H7 (cell line): Measurements from ENCODE around the gene PDGFD. TPM values are rescaled to one million over a fixed set of nuclear protein-coding genes. Genes with fewer than 3 reads are reported as not detected.

ENCODE experiments used
- DNase-seq: peaks from one replicate; pipeline ENCODE4 v3.0.0; 2012
- H3K27me3 ChIP-seq: 2 replicates; pipeline ENCODE4 v1.6.0; 2011; ENCODE audit warnings: mild to moderate bottlenecking, low read length; ENCODE audit not compliant: control insufficient read depth, insufficient read depth
- H3K36me3 ChIP-seq: replicated peaks from 2 replicates; pipeline ENCODE4 v1.5.1; 2011; ENCODE audit warnings: low read length; ENCODE audit not compliant: control insufficient read depth, insufficient read depth
- H3K4me3 ChIP-seq: 2 replicates; pipeline ENCODE4 v1.5.1; 2011; ENCODE audit warnings: low read depth, mild to moderate bottlenecking, control low read depth, low read length, moderate library complexity; ENCODE audit not compliant: insufficient read depth
- total RNA-seq: library from RNA; depleted of rRNA; stranded (reverse); fragments of >200 nt; shearing (Covaris generic); gene quantifications from 2 replicates; pipeline ENCODE4 v1.2.3, GENCODE V29; 2014

Gene PDGFD
- total RNA-seq, 1 experiment from 2014 or later = 4.0 TPM

- Histone ChIP-seq H3K36me3 (no peaks in the 10 kb centered on the region), H3K4me3 (no peak overlapping the region), H3K27me3 (no peaks in the 10 kb centered on the region)
- no peak for DNase-seq
These were observed 39.0 kb downstream of the PDGFD start for GRCh38 chr11:104124979-104125378.

- Histone ChIP-seq H3K4me3 (no peak overlapping the region), H3K36me3 (no peaks in the 10 kb centered on the region), H3K27me3 (no peaks in the 10 kb centered on the region)
- no peak for DNase-seq
These were observed 41.1 kb downstream of the PDGFD start for GRCh38 chr11:104122836-104123235.

GRCh38 chr11:104122011-104122635 lies 41.8 kb downstream of the PDGFD start:
- Histone ChIP-seq H3K4me3 (no peak overlapping the region), H3K36me3 (no peaks in the 10 kb centered on the region), H3K27me3 (no peaks in the 10 kb centered on the region)
- DNase-seq = no peak

DNA sequence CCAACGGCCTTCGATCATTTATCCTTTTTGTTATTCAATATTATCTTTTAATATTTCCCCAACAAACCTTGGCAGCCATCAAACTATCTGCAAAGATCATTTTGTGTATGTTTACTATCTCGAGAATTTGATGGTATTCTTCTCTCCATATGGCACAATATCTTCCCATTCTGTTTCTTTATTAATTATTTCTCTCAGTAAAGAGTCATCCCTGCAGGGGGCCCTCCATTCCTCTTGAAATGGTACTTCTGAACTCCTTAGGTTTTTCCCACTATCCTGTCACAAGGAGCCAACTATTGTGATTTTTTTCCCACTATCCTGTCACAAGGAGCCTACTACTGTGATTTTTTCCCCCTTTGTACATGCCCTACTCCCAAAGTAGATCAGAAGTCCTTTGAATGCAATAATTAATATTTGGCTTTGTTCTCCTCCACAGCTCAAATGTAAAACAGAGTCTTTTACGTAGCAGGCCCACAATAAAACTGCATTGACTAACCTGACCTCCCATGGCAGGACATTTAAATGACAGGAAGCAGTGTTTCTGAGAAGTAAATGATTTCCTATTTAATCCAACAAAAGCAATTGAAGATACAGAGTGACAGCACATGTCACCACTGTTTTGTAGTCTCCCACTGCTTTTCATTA lies 43.3 kb downstream of the PDGFD start:
- Histone ChIP-seq H3K36me3 (no peaks in the 10 kb centered on the region), H3K27me3 (no peaks in the 10 kb centered on the region), H3K4me3 (no peak overlapping the region)
- no peak for DNase-seq

- no peaks in the 10 kb centered on the region for H3K36me3 ChIP-seq
- no peak for DNase-seq
- no peaks in the 10 kb centered on the region for H3K27me3 ChIP-seq
- no peak overlapping the region for H3K4me3 ChIP-seq
These were observed 45.7 kb downstream of the PDGFD start for GRCh38 chr11:104118105-104118744.

DNA sequence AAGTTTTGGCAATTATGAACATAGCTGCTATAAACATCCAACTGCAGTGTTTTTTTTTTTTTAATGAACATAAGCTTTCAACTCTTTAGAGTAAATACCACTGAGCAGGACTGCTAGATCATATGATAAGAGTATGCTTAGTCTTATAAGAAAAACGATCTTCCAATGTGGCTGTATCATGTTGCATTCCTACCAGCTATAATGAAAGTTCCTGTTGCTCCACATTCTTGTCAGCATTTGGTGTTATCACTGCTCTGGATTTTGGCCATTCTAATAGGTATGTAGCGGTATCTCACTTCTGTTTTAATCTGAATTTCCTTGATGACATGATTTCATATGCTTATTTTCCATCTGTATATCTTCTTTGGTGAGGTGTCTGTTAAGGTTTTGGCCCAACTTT lies 50.4 kb downstream of the PDGFD start:
- Histone ChIP-seq H3K4me3 (no peak overlapping the region), H3K36me3 (no peaks in the 10 kb centered on the region), H3K27me3 (no peaks in the 10 kb centered on the region)
- no peak for DNase-seq

- Histone ChIP-seq H3K36me3 (no peaks in the 10 kb centered on the region), H3K4me3 (no peak overlapping the region), H3K27me3 (no peaks in the 10 kb centered on the region)
- no peak for DNase-seq
These were observed 57.7 kb downstream of the PDGFD start for GRCh38 chr11:104106136-104106754.

GRCh38 chr11:104105155-104105554 lies 58.8 kb downstream of the PDGFD start:
- no peaks in the 10 kb centered on the region for H3K27me3 ChIP-seq
- no peak overlapping the region for H3K4me3 ChIP-seq
- no peaks in the 10 kb centered on the region for H3K36me3 ChIP-seq
- no peak for DNase-seq

DNA sequence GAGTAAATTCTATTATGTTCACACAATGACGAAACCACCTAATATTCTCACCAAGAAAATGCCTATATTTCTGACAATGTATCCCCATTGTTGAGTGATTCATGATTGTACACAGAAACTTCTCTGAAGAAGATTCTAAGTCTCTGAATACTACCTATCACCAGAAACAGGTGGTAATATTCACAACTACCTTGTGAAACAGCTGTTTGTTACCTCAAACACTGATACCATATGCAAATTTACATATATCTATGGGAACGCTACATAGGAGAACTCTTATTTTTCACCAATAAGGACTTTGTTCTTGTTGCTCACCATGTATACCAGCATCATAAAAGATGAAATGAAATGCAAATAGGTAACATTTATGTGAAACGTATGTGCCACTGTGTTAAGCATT lies 59.3 kb downstream of the PDGFD start:
- H3K4me3 ChIP-seq = no peak overlapping the region
- DNase-seq = no peak
- H3K27me3 ChIP-seq = no peaks in the 10 kb centered on the region
- no peaks in the 10 kb centered on the region for H3K36me3 ChIP-seq

GRCh38 chr11:104104201-104104600 lies 59.7 kb downstream of the PDGFD start:
- H3K36me3 ChIP-seq = no peaks in the 10 kb centered on the region
- no peak for DNase-seq
- no peaks in the 10 kb centered on the region for H3K27me3 ChIP-seq

GRCh38 chr11:104098555-104098954 lies 65.4 kb downstream of the PDGFD start:
- DNase-seq = no peak
- Histone ChIP-seq H3K4me3 (no peak overlapping the region), H3K36me3 (no peaks in the 10 kb centered on the region), H3K27me3 (no peaks in the 10 kb centered on the region)

More at GRCh38 chr11:104104201-104104600, 59.7 kb downstream of the PDGFD start:
- H3K4me3 ChIP-seq = no peak overlapping the region

- no peak for DNase-seq
These were observed 65.8 kb downstream of the PDGFD start for GRCh38 chr11:104098132-104098531.

GRCh38 chr11:104096900-104097299 lies 67.0 kb downstream of the PDGFD start:
- Histone ChIP-seq H3K36me3 (no peaks in the 10 kb centered on the region), H3K4me3 (no peak overlapping the region), H3K27me3 (no peaks in the 10 kb centered on the region)
- DNase-seq = no peak

More at GRCh38 chr11:104098132-104098531, 65.8 kb downstream of the PDGFD start:
- Histone ChIP-seq H3K4me3 (no peak overlapping the region), H3K27me3 (no peaks in the 10 kb centered on the region), H3K36me3 (no peaks in the 10 kb centered on the region)

- no peaks in the 10 kb centered on the region for H3K27me3 ChIP-seq
- no peak for DNase-seq
- H3K36me3 ChIP-seq = no peaks in the 10 kb centered on the region
- no peak overlapping the region for H3K4me3 ChIP-seq
These were observed 68.2 kb downstream of the PDGFD start for GRCh38 chr11:104095791-104096190.

GRCh38 chr11:104094576-104094975 lies 69.4 kb downstream of the PDGFD start:
- Histone ChIP-seq H3K27me3 (no peaks in the 10 kb centered on the region), H3K4me3 (no peak overlapping the region), H3K36me3 (no peaks in the 10 kb centered on the region)
- DNase-seq = no peak
